Activated T-cell treated with anti-CD3 and anti-CD28 coated beads for 4 hours (primary cell): ENCODE results near the gene ZMYND10.
A peak's percentile ranks its signal among the peaks of the same experiment; 100 is the strongest.

Experiments
- DNase-seq: peaks from one replicate; pipeline ENCODE4 v3.0.0-alpha.2; 2020

The ZMYND10 gene

DNA sequence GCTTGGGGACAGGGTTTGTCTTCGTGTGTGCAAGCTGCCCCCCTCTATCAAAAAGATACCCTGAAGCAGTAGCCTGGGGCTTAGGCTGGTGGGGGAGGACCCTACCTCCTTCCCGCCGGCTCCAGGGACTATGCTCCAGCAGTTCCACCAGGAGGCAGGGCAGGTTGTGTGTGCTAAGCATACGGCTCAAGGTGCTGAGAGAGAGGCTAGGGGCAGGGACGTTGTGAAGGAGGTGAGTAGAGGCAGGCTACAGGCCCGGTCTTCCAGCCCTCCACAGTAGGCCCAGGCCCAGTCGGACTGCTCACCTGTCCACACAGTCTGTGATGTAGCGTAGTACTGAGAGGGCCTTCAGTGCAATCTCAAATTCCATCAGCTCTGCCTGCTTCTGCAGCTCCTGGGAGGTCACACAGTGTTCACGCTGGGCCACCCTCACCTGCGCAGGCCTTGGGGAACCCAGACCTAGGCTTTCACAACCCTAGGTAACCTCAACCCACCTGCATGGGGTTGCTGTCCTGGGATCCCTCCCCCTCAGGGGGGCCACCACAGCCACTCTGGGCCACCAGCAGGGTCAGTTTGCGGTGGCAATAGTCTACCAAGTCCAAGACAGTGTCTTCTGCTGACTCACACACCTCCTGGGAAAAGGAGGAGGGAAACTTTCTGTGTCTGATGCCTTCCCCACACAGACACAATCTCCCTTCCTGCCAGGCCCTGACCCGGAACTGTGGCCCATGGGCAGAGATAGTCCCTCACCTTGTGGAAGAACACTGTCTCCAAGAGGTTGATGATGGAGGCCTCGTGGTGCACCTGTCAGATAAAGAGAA, 2.5 kb downstream of the ZMYND10 start:
- DNase-seq = no peak

- DNase-seq = no peak
Measured at GRCh38 chr3:50341996-50342650, 3.4 kb downstream of the ZMYND10 start.

DNA sequence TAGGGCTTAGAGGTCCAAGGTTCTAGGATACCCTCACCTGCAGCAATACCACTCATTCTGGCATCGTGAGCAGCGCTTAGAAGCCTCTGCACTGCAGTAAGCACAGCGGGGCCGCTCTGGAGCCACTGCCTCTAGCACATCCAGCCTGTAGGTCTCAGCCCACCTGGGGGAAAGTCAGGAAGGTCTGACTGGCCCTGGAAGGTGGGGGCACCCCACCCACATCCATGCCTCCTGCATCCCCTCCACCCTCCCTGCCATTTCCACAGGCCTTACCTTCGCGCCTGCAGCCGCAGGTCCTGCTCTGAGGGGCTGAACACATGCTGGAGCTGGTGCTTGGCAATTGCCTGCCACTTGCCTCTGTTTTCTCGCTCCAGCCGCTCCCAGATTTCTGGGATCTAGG, 4.0 kb downstream of the ZMYND10 start:
- DNase-seq = no peak

DNA sequence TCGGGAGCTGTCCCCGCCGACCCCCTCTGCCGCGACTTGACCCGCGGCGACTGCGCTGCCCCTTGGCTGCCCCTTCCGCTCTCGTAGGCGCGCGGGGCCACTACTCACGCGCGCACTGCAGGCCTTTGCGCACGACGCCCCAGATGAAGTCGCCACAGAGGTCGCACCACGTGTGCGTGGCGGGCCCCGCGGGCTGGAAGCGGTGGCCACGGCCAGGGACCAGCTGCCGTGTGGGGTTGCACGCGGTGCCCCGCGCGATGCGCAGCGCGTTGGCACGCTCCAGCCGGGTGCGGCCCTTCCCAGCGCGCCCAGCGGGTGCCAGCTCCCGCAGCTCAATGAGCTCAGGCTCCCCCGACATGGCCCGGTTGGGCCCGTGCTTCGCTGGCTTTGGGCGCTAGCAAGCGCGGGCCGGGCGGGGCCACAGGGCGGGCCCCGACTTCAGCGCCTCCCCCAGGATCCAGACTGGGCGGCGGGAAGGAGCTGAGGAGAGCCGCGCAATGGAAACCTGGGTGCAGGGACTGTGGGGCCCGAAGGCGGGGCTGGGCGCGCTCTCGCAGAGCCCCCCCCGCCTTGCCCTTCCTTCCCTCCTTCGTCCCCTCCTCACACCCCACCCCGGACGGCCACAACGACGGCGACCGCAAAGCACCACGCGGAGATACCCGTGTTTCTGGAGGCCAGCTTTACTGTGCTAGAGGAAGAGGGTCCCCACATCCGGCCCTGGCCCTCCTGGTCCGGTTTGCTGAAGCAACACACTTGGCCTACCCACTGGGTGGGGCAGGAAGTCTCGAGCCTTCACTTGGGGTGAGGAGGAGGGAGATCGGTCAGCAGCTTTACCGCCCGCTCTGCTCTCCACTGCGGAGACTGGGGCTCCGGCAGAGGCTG, 4.8 kb downstream of the ZMYND10 start, which contains the start of gene RASSF1:
RASSF1 (minus strand) TSS at position 389 of the 882 bp plus-strand sequence; CDS start at position 358, 31 bp downstream.
- DNase-seq = peak; percentile 46

- DNase-seq = no peak
Measured at GRCh38 chr3:50340147-50340447, 5.4 kb downstream of the ZMYND10 start.

GRCh38 chr3:50339485-50340146, 5.9 kb downstream of the ZMYND10 start:
- DNase-seq = no peak

GRCh38 chr3:50338965-50339364, 6.6 kb downstream of the ZMYND10 start:
- no peak for DNase-seq

GRCh38 chr3:50337175-50337861, 8.2 kb downstream of the ZMYND10 start:
- peak; percentile 87 for DNase-seq

DNA sequence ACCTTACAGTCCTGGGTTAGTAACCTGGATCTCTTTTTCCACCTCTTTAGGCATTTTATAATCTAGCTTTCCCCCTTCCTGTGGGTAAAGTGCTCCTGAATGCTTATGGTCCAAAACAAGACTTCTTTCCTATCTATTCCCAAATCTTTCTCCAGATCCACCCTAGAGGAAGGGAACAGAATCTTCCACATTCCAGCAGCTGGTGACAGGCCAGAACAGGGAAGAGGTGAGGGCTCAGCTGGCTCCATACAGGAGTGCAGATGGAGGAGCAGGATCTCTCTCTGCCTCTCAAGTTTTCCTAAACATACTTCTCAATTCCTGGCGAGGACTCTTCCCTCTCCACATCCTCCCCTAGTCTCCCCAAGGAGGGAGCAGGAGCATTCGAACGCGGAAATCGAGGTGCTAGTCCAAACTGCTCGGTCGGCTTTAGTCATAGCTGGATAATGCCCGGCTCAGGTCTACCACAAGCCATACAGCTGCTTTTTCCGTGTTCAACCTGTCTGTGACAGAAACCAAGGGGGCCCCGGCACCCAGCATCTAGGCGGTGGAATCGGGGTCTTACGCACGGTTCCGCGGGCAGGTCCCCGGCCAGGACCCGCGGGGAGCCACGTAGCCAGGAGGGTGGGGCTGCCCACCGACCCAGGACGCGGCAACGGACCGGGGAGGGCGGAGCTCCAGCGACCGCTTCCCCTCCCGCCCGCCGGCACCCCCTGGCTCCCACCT, 8.9 kb downstream of the ZMYND10 start:
- DNase-seq = peak; percentile 32

DNA sequence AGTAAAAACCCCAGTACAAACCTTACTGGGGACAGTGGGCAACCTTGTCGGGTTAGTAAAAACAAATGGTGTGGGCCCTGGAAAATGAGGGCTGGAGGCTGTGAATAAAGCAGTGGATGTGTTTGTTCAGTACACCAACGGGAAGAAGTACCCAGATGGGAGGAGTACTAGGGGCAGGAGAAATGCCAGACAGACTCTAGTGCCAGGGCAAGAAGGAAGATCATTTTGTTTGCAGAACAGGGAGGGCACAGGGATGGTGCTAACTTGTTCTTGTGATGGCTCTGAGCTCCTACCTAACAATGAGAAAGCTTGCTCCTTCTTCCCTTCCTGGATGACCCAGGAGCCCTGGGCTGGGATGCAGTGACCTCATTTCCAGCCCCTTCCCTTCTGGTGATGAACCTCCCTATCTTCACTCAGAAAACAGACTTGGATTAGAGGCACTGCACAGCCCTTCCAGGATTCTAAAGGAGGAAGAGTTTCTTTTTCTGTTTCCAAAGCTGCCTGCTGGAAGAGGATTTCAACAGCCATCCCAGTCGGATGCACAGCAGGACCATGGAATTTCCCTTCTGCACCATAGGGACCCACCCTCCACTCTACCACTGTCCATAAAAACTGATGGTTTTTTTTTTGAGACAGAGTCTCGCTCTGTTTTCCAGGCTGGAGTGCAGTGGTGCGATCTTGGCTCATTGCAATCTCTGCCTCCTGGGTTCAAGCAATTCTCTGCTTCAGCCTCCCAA, 11.0 kb downstream of the ZMYND10 start:
- no peak for DNase-seq

- DNase-seq = no peak
Measured at GRCh38 chr3:50333744-50334328, 11.7 kb downstream of the ZMYND10 start.

- DNase-seq = no peak
Measured at GRCh38 chr3:50331364-50331907, 14.1 kb downstream of the ZMYND10 start.

DNA sequence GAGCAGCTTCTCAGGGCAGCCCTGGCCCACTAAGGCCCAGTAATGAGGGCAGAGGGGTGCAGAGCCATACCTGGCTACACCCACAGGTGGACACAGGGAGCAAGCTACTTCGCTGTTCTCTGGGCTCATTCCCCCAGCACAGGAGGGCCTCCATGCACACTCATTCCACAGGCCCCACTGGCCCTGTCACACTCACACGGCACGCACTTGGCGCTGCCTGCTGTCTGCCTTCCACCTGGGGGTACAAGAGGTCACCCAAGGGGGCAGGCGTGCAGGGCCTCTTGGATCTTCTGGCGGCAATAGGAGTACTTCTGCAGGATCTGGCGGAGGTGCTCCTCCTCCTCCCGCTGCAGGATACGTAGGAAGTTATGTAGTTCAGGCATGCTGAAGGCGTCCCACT, 15.2 kb downstream of the ZMYND10 start:
- DNase-seq = no peak

- DNase-seq = peak; percentile 93
Measured at GRCh38 chr3:50327943-50328691, 17.4 kb downstream of the ZMYND10 start, which contains the start of gene TUSC2. TUSC2 (minus strand) TSS chr3:50328223; CDS start chr3:50328099, 124 bp downstream.

DNA sequence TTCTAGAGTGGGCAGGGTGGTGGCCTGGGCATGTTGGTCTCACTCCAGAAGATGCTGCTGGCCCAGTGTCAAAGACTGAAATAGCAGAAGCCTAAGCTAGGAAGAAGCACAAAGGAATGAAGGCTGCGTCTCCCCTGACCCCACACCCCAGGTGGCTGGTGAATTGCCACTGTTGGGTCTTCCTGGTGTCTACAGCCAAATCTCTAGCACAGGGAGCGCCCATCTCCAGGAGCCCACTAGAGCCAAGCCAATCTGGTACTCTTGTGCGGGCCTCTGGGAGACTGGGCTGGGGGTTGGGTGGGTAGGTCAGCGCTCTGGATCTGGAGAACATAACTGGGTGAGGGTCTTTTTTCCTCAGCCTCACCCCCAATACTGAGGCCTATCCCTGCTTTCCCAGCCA, 18.4 kb downstream of the ZMYND10 start:
- no peak for DNase-seq

GRCh38 chr3:50326182-50326541, 19.4 kb downstream of the ZMYND10 start:
- DNase-seq = no peak

DNA sequence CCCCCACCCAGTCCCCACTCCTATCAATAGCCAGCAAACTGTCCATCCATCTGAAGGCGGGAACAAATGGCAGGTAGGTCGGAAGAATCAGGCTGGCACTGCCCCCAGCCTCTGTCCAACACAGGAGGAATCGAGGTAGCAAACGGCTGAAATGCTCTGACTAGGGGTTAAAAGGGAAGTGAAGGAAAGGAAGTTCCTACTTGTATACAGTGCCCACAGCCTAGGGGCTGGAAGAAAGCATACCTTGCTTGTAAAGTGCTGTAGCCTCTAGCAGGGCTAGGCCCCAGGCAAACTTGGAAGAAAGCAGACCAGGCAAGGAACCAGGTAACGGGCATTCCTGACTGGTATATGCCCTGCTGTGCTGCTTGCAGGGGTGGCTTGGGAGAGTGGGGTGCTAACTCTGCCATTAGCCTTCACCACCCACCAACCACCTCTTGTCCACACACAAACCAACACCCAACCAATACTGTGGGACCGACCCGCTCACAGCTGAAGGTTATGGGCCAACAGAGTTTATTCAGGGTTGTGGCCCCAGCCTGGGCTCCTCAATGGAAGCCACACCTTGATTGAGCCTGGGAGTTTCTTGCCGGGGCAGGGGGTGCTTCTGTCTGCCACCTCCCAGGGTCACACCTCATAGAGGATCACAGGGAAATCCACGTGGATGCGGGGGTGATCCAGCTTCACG, 19.9 kb downstream of the ZMYND10 start:
- no peak for DNase-seq

DNA sequence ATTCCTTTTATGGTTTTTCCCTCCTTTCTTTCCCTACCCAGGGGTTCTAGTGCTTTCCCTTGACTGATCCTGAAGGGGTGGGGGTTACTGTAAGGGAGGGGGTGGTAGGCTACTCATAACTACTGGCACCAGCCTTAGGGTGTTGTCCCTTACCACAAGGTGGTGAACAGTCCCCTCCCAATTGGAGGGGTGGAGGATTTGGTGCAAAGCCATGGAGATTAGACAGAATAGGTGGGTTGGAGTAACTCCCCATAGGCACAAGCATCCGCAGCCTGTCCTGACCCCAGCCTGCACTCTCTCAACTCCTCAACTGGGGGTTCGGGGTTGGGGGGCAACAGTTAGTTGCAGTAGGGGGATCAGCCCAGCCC, 20.4 kb downstream of the ZMYND10 start:
- no peak for DNase-seq
